CD4-positive, alpha-beta memory T cell (primary cell): ENCODE results near the gene NPAT. TPM values are rescaled to one million over a fixed set of nuclear protein-coding genes. Genes with fewer than 3 reads are reported as not detected.

Experiments used
- CTCF ChIA-PET: fragments of 350-600 bp; sonication (Branson Sonifier 250); formaldehyde crosslinking; loops from one replicate; lab custom pipeline; 2021; ENCODE audit warnings: inconsistent platforms; ENCODE audit not compliant: partially characterized antibody; lab: Charles Lee
- POLR2A ChIA-PET: fragments of 350-600 bp; sonication (Branson Sonifier 250); formaldehyde crosslinking; loops from one replicate; lab custom pipeline; 2021; ENCODE audit not compliant: partially characterized antibody; lab: Charles Lee
- DNase-seq, 5 donors: peaks; one replicate each; pipeline versions ENCODE4 v3.0.0 to v3.0.0-alpha.2; 2020 to 2022; ENCODE audit warnings: mixed read lengths in 1 of 5
- H3K27ac ChIP-seq: one replicate; pipeline ENCODE4 v1.7.0; 2013; ENCODE audit warnings: low read depth, low read length
- H3K27me3 ChIP-seq: 2 replicates; pipeline ENCODE4 v1.7.0; 2013; ENCODE audit warnings: mild to moderate bottlenecking, low read length, moderate library complexity; ENCODE audit not compliant: insufficient read depth
- H3K36me3 ChIP-seq: 2 replicates; pipeline ENCODE4 v1.7.0; 2013; ENCODE audit warnings: mild to moderate bottlenecking, low read length, moderate library complexity; ENCODE audit not compliant: insufficient read depth
- H3K4me1 ChIP-seq: 2 replicates; pipeline ENCODE4 v1.7.0; 2013; ENCODE audit warnings: mild to moderate bottlenecking, low read length, moderate library complexity; ENCODE audit not compliant: insufficient read depth
- H3K4me3 ChIP-seq, 2 donors: one replicate each; pipeline ENCODE4 v1.7.0; 2013; ENCODE audit warnings: low read length in 2 of 2, mild to moderate bottlenecking in 1 of 2
- H3K9me3 ChIP-seq, 2 donors: one replicate each; pipeline ENCODE4 v1.7.0; 2013; ENCODE audit warnings: low read length in 2 of 2, control low read depth in 1 of 2; ENCODE audit not compliant: control insufficient read depth in 1 of 2
- H3K27ac Mint-ChIP-seq, 7 donors: one replicate each; pipeline ENCODE4 v1.8.0; 2020 to 2021; ENCODE audit warnings: mixed read lengths in 7 of 7, mild to moderate bottlenecking in 6 of 7, inconsistent platforms in 3 of 7, moderate library complexity in 3 of 7
- H3K27me3 Mint-ChIP-seq, 2 donors: one replicate each; pipeline ENCODE4 v1.8.0; 2020 to 2021; ENCODE audit warnings: mixed read lengths in 2 of 2
- H3K36me3 Mint-ChIP-seq, 2 donors: one replicate each; pipeline ENCODE4 v1.8.0; 2020 to 2021; ENCODE audit warnings: mixed read lengths in 2 of 2, inconsistent platforms in 1 of 2, mild to moderate bottlenecking in 1 of 2
- H3K4me1 Mint-ChIP-seq, 4 donors: one replicate each; pipeline ENCODE4 v1.8.0; 2020 to 2021; ENCODE audit warnings: mixed read lengths in 4 of 4, mild to moderate bottlenecking in 1 of 4
- H3K4me3 Mint-ChIP-seq, 8 donors: one replicate each; pipeline ENCODE4 v1.8.0; 2020 to 2021; ENCODE audit warnings: mixed read lengths in 8 of 8, mild to moderate bottlenecking in 7 of 8, moderate library complexity in 6 of 8, inconsistent platforms in 3 of 8
- H3K9me3 Mint-ChIP-seq, 8 donors: one replicate each; pipeline ENCODE4 v1.8.0; 2020 to 2021; ENCODE audit warnings: mixed read lengths in 8 of 8, mild to moderate bottlenecking in 5 of 8, inconsistent platforms in 3 of 8, moderate library complexity in 1 of 8
- intact Hi-C: fragments of 100-400 bp; cut with micrococcal nuclease; formaldehyde crosslinking; loops from one replicate; pipeline ENCODE4 v1.15.1; 2023
- polyA plus RNA-seq, 2 donors: library from polyadenylated mRNA; unstranded; fragments of 300-500 nt; fragmentation: Illumina TruSeq; gene quantifications; one replicate each; pipeline ENCODE4 v1.2.3, GENCODE V29; 2021
- total RNA-seq, 2 experiments: library from RNA; stranded (reverse); gene quantifications; one replicate each; pipeline ENCODE4 v1.2.3, GENCODE V29; 2021

The NPAT gene
- total and polyA plus RNA-seq, 4 experiments from 2014 or later = 24.8 to 71.3 (median 50.8) TPM

DNA sequence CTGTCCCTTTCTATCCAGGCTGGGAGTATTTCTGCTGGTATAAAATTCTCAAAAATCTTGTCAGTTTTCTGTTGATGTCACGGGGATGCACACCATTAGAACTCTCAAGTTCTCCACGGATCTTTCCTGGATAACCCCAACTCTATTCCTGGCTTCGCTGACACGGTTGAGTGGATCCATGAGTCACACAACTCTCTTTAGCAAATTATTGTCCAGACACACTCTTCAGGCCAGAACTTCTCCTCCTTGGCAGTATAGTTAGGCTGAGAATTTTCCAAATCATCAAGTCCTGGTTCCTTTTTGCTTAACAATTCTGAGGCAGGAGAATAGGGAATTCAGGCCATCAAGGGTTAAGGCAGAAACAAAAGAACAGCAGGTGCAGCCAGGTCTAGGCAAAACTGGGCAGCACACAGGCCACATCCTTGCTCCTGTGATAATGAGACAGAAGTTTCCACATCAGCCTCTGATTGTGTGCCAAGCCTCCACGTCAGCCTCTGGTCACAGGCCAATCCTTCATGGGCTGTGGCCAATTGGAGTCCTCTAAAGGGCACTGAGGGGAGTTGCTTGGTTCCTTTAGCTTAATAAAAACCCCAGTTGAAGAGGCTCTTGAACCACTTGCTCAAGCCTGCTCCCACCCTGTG lies 106.8 kb downstream of the NPAT start:
- Histone ChIP-seq H3K27me3 (no peaks in the 10 kb centered on the region), H3K36me3 (no peaks in the 10 kb centered on the region), H3K4me1 (peaks cover under 1% of the 10 kb centered on the region), H3K4me3 (no peak overlapping the region), H3K27ac (no peak overlapping the region), H3K9me3 (no peaks in the 10 kb centered on the region)
- H3K36me3 Mint-ChIP-seq = peaks cover 0 to 3% of the 10 kb centered on the region in 2 donors
- no peak for DNase-seq
- peak overlapping the region in 1 of 7 donors; percentile 32 for H3K27ac Mint-ChIP-seq
- CTCF ChIA-PET = no interaction called here
- peaks cover 0 to 3% (median 2%) of the 10 kb centered on the region in 4 donors for H3K4me1 Mint-ChIP-seq
- no peak overlapping the region for H3K4me3 Mint-ChIP-seq
- peaks cover 0 to 2% (median 0%) of the 10 kb centered on the region in 8 donors for H3K9me3 Mint-ChIP-seq
- H3K27me3 Mint-ChIP-seq = no peaks in the 10 kb centered on the region
- intact Hi-C loops = no loop called here
- POLR2A ChIA-PET = no interaction called here

- CTCF ChIA-PET = interaction anchor here (1.0 to 1.2 kb wide), 2 partner anchors 9 to 537 kb away, joined by 3 read pairs; partner anchors contain the start of gene ACAT1
- POLR2A ChIA-PET = interaction anchor here (1.2 kb wide), 1 partner anchor 33 kb away, joined by 3 read pairs; no protein-coding TSS in a partner anchor
- Histone ChIP-seq H3K36me3 (no peaks in the 10 kb centered on the region), H3K4me3 (no peak overlapping the region), H3K4me1 (no peaks in the 10 kb centered on the region), H3K9me3 (no peaks in the 10 kb centered on the region), H3K27me3 (no peaks in the 10 kb centered on the region), H3K27ac (no peak overlapping the region)
- Mint-ChIP-seq H3K9me3 (peaks cover 0 to 2% (median 0%) of the 10 kb centered on the region in 8 donors), H3K4me1 (peaks cover 0 to 2% (median 0%) of the 10 kb centered on the region in 4 donors), H3K27ac (peak overlapping the region in 4 of 7 donors; percentile 2 to 55 (median 30)), H3K36me3 (peaks cover 2 to 3% of the 10 kb centered on the region in 2 donors), H3K27me3 (no peaks in the 10 kb centered on the region), H3K4me3 (no peak overlapping the region)
- DNase-seq = no peak
- intact Hi-C loops = no loop called here
Measured at GRCh38 chr11:108112057-108112456, 110.4 kb downstream of the NPAT start.

- Mint-ChIP-seq H3K27ac (peak overlapping the region in 5 of 7 donors; percentile 16 to 54 (median 43)), H3K36me3 (peaks cover 2 to 3% of the 10 kb centered on the region in 2 donors), H3K4me1 (peaks cover 0 to 2% (median 0%) of the 10 kb centered on the region in 4 donors), H3K27me3 (no peaks in the 10 kb centered on the region), H3K4me3 (no peak overlapping the region), H3K9me3 (peaks cover 0 to 2% (median 0%) of the 10 kb centered on the region in 8 donors)
- Histone ChIP-seq H3K27me3 (no peaks in the 10 kb centered on the region), H3K27ac (no peak overlapping the region), H3K4me3 (no peak overlapping the region), H3K9me3 (no peaks in the 10 kb centered on the region), H3K4me1 (no peaks in the 10 kb centered on the region), H3K36me3 (no peaks in the 10 kb centered on the region)
- DNase-seq = no peak
- ChIA-PET CTCF (no interaction called here), POLR2A (interaction anchor here (1.0 to 1.2 kb wide), 2 partner anchors 12 to 34 kb away, joined by 3 read pairs; no protein-coding TSS in a partner anchor)
- intact Hi-C loops = no loop called here
Measured at GRCh38 chr11:108111126-108111525, 111.3 kb downstream of the NPAT start.

Other genes with a start within 250 kb of the NPAT start
- 10 to 100 TPM; 37.3 to 38.9 TPM for gene CUL5, start 213.7 kb downstream of the NPAT start, total RNA-seq
- 10 to 100 TPM; 27.4 to 31.7 TPM for gene CUL5, start 213.7 kb downstream of the NPAT start, polyA plus RNA-seq
- gene ACAT1, start 101.1 kb downstream of the NPAT start, total RNA-seq = 10 to 100 TPM; 19.3 to 19.5 TPM
- gene ACAT1, start 101.1 kb downstream of the NPAT start, polyA plus RNA-seq = 10 to 100 TPM; 42.7 to 54.2 TPM
- gene ATM, start 429 bp upstream of the NPAT start, total RNA-seq = 100 to 1,000 TPM; 525 to 555 TPM
- 10 to 100 TPM; 48.6 to 59.0 TPM for gene ATM, start 429 bp upstream of the NPAT start, polyA plus RNA-seq
- under 1 TPM; 0.30 to 0.93 TPM for gene C11orf65, start 244.9 kb upstream of the NPAT start, total RNA-seq
- 1 to 10 TPM in 1 of 2 donors, not detected in 1; 1.0 TPM for gene C11orf65, start 244.9 kb upstream of the NPAT start, polyA plus RNA-seq